GM04503 (cell line): ENCODE data around the gene SEZ6L2.
"Not testable (repeated sequence)": the region's sequence is repeated elsewhere in the genome, so short reads cannot be mapped to it uniquely, and the experiment has no call there.

Source experiments
- DNase-seq: peaks from one replicate; pipeline ENCODE4 v3.0.0-alpha.2; 2012; ENCODE audit warnings: low read depth

Gene SEZ6L2

GRCh38 chr16:29899516-29900101 is at the start of gene SEZ6L2:
Gene SEZ6L2 (minus strand): TSS chr16:29899550. CDS start chr16:29899019, 531 bp downstream.
- peak; percentile 46 for DNase-seq

DNA sequence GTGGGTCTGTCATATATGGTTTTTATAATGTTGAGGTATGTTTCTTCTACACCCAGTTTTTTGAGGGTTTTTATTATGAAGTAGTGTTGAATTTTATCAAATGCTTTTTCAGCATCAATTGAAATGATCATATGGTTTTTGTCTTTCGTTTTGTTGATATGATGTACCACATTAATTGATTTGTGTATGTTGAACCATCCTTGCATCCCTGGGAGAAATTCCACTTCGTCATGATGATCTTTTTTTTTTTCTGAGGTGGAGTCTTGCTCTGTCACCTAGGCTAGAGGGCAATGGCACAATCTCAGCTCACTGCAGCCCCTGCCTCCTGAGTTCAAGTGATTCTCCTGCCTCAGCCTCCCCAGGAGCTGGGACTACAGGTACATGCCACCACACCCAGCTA is 48.5 kb upstream of the SEZ6L2 start:
- no peak for DNase-seq

- DNase-seq, result peak; percentile 99
These were observed 44.8 kb upstream of the SEZ6L2 start for GRCh38 chr16:29943846-29944799.

- no peak for DNase-seq
These were observed 41.3 kb upstream of the SEZ6L2 start for GRCh38 chr16:29940656-29941055.

DNA sequence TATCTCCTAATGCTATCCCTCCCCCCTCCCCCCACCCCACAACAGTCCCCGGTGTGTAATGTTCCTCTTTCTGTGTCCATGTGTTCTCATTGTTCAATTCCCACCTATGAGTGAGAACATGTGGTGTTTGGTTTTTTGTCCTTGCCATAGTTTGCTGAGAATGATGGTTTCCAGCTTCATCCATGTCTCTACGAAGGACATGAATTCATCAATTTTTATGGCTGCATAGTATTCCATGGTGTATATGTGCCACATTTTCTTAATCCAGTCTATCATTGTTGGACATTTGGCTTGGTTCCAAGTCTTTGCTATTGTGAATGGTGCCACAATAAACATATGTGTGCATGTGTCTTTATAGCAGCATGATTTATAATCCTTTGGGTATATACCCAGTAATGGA is 32.4 kb upstream of the SEZ6L2 start:
- not testable (repeated sequence) for DNase-seq

DNA sequence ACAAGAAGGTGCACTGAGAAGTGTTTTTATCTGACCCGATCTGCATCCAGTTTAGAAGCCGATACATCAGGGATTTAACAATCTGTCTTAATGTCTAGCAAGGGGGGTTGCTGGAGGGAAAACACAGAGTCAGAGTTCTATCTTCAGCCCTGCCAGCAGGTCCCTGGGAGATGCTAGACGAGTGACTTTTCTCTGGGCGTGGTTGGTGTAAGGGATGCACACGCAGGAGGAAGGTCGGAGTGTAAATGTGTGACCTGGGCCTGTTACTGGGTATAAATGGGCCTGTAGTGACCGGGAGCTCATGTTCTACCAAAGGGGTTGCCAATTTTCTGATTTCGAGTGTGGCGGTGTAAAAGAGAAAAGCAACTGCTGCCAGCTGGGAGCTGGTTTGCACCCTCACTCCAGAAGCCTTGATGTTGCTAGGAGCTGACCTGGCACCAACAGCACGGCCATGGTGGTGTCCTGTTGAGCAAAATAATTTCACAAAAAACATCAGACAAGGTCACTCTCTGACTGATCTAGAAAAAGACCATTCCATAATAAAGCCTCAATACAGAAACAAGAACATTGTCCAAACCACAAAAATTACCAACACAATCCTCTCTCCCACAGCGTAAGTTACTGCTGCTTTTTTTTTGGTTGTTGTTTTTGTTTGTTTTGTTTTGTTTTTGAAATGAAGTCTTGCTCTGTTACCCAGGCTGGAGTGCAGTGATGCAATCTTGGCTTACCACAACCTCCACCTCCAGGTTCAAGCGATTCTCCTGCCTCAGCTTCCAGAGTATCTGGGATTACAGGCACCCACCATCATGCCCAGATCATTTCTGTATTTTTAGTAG is 27.9 kb upstream of the SEZ6L2 start:
- no peak for DNase-seq

DNA sequence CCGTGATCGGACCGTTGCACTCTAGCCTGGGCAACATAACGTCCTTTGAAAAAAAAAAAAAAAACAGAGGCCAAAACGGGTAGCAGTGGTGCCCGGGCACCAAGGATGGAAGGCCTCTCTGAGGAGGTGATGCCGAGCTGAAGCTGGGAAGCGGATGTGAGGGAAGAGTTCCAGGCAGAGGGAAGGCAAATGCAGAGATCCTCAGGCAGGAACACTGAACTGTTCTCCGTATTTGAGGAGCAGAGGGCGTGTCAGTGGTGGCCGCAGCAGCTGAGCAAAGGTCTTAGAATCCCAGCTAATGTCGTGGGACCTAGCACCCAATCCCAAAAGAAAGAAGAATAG is 27.3 kb upstream of the SEZ6L2 start:
- no peak for DNase-seq

DNA sequence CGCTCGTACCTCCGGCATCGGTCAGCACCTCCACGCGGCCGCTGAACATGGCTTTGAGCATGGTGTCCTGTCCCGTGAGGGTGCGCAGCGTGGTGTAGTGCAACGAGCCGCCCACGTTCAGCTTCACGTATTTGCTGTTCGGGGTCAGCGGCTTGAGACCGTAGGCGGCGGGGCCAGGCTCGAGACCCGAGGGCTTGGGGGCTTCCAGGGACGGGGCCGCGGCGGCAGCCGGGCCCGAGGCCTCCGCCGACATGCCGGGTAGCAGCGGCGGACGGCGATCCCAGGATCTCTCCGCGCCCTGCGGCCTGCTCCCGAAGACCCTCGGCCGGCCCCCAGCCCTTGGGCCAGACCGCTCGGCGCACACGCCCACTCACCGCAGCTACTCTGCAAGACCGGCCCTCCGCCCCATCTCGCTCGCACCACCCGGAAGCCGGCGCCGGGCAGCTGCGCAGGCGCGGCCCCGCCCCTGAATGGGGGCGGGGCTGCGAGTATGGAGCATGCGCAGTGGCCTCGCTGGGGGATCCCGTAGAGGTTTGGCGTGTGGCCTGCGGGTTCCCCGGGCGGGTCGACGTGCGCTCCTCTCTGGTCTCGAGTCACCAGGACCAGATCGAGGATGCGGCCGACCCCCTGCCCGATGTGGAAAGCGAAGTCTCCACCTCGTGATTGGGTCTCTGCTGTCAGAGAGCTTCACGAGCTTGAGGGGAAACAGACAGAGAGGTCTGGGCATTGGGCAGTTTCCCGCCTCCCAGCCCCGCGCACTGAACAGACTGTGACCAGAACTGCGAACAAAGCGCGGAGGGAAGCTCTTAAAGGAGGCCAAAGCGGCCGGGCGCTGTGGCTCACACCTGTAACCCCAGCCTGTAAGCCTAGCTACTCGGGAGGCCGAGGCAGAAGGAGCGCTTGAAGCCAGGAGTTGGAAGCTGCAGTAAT is 26.7 kb upstream of the SEZ6L2 start, which contains the start of gene KCTD13:
Gene KCTD13, minus strand, starts transcription at position 446 of the 930 bp plus-strand sequence. Its CDS starts 193 bp downstream, at position 253.
- no peak for DNase-seq

- no peak for DNase-seq
These were observed 25.9 kb upstream of the SEZ6L2 start for GRCh38 chr16:29925105-29925756.

DNA sequence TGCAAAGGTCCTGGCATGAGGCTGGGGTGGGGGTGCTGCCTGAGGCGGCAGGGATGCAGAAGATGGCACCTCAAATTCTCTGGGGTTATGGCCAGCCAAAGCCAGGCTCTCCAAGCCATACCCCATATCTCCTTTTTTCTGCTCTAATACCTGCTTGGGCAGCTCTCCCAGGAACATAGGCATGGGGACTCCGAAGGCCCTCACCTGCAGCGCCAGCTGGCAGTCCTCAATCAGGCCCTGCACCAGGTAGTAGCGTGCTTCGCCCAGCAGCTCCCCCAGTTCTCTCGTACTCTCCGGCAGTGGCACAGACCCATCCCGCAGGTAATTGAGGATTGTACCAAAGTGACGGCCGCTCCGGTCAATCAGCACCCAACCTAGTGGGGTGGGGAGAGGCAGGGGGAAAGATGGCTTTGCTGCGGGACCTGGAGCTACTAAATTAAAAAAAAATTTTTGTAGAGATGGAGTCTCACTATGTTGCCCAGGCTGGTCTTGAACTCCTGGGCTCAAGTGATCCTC is 23.7 kb upstream of the SEZ6L2 start:
- DNase-seq, result no peak

DNA sequence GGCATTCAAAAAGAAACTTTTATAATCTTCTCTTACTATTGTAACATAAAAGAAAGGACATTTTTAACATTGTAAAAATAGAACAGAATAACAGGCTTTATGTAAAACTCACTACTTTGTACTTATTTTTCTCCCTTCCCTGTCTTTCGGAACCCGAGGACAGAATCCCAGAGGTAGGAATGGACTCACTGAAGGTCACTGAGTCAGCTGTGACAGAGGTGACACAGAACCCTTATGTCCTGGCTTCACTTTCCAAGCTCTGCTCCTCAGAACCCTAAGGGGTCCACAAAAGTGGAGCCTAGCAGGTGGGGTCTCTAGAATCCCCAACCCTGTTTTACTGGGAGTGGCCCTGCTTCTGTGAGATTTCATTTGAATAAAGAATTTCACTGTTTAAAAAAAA is 23.0 kb upstream of the SEZ6L2 start:
- DNase-seq, result no peak

GRCh38 chr16:29921034-29921385 is 21.7 kb upstream of the SEZ6L2 start:
- no peak for DNase-seq

GRCh38 chr16:29920288-29921033 is 21.1 kb upstream of the SEZ6L2 start:
- no peak for DNase-seq

- DNase-seq, result no peak
These were observed 17.6 kb upstream of the SEZ6L2 start for GRCh38 chr16:29916979-29917378.

DNA sequence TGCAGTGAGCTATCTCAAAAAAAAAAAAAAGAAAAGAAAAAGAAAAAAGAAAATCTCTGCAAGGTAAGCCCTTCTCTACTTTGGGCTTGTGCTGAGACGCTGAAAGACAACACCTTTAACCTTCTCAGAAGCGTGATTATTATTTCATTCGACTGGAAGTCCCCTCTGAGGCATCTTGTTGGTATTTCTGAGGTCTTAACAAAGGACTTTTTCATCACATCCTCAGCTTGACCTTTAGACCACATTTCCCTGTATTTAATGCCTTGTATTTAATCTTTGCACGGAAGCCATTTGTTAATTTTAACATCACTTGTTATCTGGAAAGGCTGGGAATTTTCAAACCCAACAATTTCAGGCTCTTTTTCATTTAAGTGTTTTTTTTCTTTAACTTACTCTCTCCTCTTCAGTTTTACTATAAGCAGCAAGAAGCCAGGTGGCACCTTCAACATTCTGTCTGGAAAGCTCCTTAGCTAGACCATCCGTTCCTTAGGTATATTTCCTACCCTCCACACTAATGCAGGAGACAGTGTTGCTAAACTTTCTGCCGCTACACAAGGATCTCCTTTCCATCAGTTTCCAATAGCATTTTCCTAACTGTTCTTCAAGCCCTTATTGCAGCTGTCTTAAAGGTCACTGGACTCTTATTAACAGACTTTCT is 16.4 kb upstream of the SEZ6L2 start:
- DNase-seq, result no peak

GRCh38 chr16:29913514-29913913 is 14.2 kb upstream of the SEZ6L2 start:
- DNase-seq, result no peak

GRCh38 chr16:29912087-29912486 is 12.7 kb upstream of the SEZ6L2 start:
- DNase-seq, result no peak

- DNase-seq, result no peak
These were observed 12.3 kb upstream of the SEZ6L2 start for GRCh38 chr16:29911676-29912010.

DNA sequence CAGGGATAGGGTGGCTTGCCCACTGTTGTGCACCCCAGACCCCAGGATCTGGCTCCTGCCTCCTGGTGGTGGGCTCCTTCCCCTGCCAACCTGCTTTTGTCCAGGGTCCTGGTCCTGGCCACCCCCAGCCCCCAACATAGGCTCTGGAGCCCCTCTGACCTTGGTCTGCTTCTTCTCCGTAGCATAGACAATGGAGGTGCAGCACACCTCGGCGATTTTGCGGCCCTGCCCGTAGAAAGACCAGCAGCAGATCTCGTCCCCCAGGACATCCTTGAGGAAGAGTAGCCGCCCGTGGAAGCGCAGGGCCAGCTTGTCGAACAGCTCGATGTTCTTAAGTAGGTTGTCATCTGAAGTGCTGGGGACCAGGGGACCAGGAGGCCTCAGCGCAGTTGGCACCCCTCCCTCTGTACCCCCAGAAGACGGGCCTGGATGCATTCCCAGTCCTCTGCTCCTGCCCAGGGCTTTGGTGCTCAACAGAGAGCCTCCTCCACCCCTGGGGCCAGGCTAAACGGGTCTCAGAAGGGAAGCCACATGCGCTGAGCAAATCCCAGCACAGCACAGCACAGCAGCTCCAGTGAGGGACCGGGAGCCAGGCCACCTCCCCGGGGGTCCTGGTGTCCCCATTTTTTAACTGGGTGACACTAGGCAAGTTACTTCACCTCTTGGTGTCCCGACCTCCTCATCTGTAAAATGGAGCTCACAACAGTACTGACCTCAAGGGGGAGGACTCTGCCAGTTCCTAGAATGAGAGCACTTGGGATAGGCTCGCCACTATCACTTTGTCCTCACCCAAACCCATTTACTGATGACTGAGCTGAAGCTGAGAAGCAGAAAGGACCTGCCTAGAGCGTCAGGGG is 11.7 kb upstream of the SEZ6L2 start:
- no peak for DNase-seq
